Epithelial cell of prostate (primary cell): ENCODE results near the gene AGRN.
"Not testable (repeated sequence)": the region's sequence is repeated elsewhere in the genome, so short reads cannot be mapped to it uniquely, and the experiment has no call there.

Source experiments
- DNase-seq: peaks from one replicate; pipeline ENCODE4 v3.0.0-alpha.2; 2011; ENCODE audit warnings: low read depth, low spot score
- H3K27ac ChIP-seq: fragments of 450-650 bp; 2 replicates; pipeline ENCODE4 v1.5.1; 2017; ENCODE audit warnings: mild to moderate bottlenecking

The AGRN gene

GRCh38 chr1:999725-1000356, 20.1 kb upstream of the AGRN start, which contains the start of gene HES4:
HES4 (minus strand) TSS chr1:1000097; CDS start chr1:999973, 124 bp downstream.
- peak within 1 kb of the TSS; percentile 79 for H3K27ac ChIP-seq
- peak; percentile 64 for DNase-seq

GRCh38 chr1:1000357-1001056, 19.4 kb upstream of the AGRN start:
- peak overlapping the region; percentile 79 for H3K27ac ChIP-seq
- DNase-seq: no peak

- DNase-seq: no peak
- H3K27ac ChIP-seq: peak overlapping the region; percentile 79
These were observed 18.7 kb upstream of the AGRN start for GRCh38 chr1:1001057-1001783.

- H3K27ac ChIP-seq: no peak overlapping the region
- DNase-seq: no peak
These were observed 16.1 kb upstream of the AGRN start for GRCh38 chr1:1003618-1004419.

- no peak for DNase-seq
- H3K27ac ChIP-seq: no peak overlapping the region
These were observed 15.5 kb upstream of the AGRN start for GRCh38 chr1:1004420-1004779.

GRCh38 chr1:1004780-1005697, 14.9 kb upstream of the AGRN start:
- no peak for DNase-seq
- H3K27ac ChIP-seq: no peak overlapping the region

- DNase-seq: no peak
- H3K27ac ChIP-seq: no peak overlapping the region
These were observed 14.1 kb upstream of the AGRN start for GRCh38 chr1:1005774-1006304.

- no peak overlapping the region for H3K27ac ChIP-seq
- no peak for DNase-seq
These were observed 13.4 kb upstream of the AGRN start for GRCh38 chr1:1006305-1007159.

GRCh38 chr1:1010131-1010530, 9.8 kb upstream of the AGRN start:
- H3K27ac ChIP-seq, DNase-seq: not testable (repeated sequence)

- no peak for DNase-seq
- no peak overlapping the region for H3K27ac ChIP-seq
These were observed 8.4 kb upstream of the AGRN start for GRCh38 chr1:1011396-1011949.

- not testable (repeated sequence) for DNase-seq
- H3K27ac ChIP-seq: peak overlapping the region; percentile 46
These were observed 7.2 kb upstream of the AGRN start for GRCh38 chr1:1012736-1013104.

GRCh38 chr1:1013105-1013921, 6.6 kb upstream of the AGRN start, which contains the start of gene ISG15:
ISG15 (plus strand) TSS chr1:1013497; CDS start chr1:1013574, 77 bp downstream.
- H3K27ac ChIP-seq: peak within 1 kb of the TSS; percentile 46
- peak; percentile 40 for DNase-seq

- DNase-seq: no peak
- H3K27ac ChIP-seq: no peak overlapping the region
These were observed 5.8 kb upstream of the AGRN start for GRCh38 chr1:1013922-1014648.

GRCh38 chr1:1014799-1015681, 4.9 kb upstream of the AGRN start:
- DNase-seq: no peak
- H3K27ac ChIP-seq: no peak overlapping the region
